Measurements from ENCODE around the gene DDX11. TPM values are rescaled to one million over a fixed set of nuclear protein-coding genes. Genes with fewer than 3 reads are reported as not detected.
"Not testable (repeated sequence)": the region's sequence is repeated elsewhere in the genome, so short reads cannot be mapped to it uniquely, and the experiment has no call there.

Gene DDX11
- total and polyA plus RNA-seq, 9 donors, result 4.2 to 41.4 (median 15.3) TPM

- DNase-seq; intact Hi-C loops (cut with DNase I); H3K27me3 ChIP-seq; H3K9me3 ChIP-seq; H3K36me3 ChIP-seq; H3K27ac ChIP-seq; H3K4me1 ChIP-seq (ENCODE audit: insufficient read depth); H3K4me3 ChIP-seq: not testable (repeated sequence)
- WGBS, 3 donors, result 86 to 91% (median 90%) methylated on average over 18 to 21 of the region's 21 CpGs
Measured at GRCh38 chr12:31095080-31095860, 21.6 kb downstream of the DDX11 start.

- H3K4me1 ChIP-seq (ENCODE audit: insufficient read depth); intact Hi-C loops (cut with DNase I); H3K36me3 ChIP-seq; H3K4me3 ChIP-seq; H3K27me3 ChIP-seq; H3K27ac ChIP-seq; DNase-seq; H3K9me3 ChIP-seq: not testable (repeated sequence)
- 92 to 96% (median 96%) methylated on average over 15 to 19 of the region's 19 CpGs for WGBS, 3 donors
Measured at GRCh38 chr12:31096251-31097065, 22.8 kb downstream of the DDX11 start.

GRCh38 chr12:31097819-31098218 lies 24.2 kb downstream of the DDX11 start:
- H3K9me3 ChIP-seq; H3K27me3 ChIP-seq; H3K4me1 ChIP-seq (ENCODE audit: insufficient read depth); H3K4me3 ChIP-seq; H3K36me3 ChIP-seq; intact Hi-C loops (cut with DNase I); DNase-seq; H3K27ac ChIP-seq: not testable (repeated sequence)
- WGBS, 3 donors, result 78 to 95% (median 89%) methylated on average over 4 to 8 of the region's 8 CpGs

- intact Hi-C loops (cut with DNase I); H3K36me3 ChIP-seq; H3K4me1 ChIP-seq (ENCODE audit: insufficient read depth); H3K9me3 ChIP-seq; H3K27me3 ChIP-seq; H3K4me3 ChIP-seq; DNase-seq; H3K27ac ChIP-seq: not testable (repeated sequence)
- WGBS, 3 donors, result 64 to 92% (median 85%) methylated on average over 5 of the region's 5 CpGs
Measured at GRCh38 chr12:31098363-31098762, 24.7 kb downstream of the DDX11 start.

- DNase-seq; H3K27ac ChIP-seq; H3K36me3 ChIP-seq; H3K4me3 ChIP-seq; intact Hi-C loops (cut with DNase I); H3K9me3 ChIP-seq; H3K4me1 ChIP-seq (ENCODE audit: insufficient read depth); H3K27me3 ChIP-seq: not testable (repeated sequence)
- WGBS, 3 donors, result 82 to 93% (median 83%) methylated on average over 6 to 9 of the region's 9 CpGs
Measured at GRCh38 chr12:31098771-31099170, 25.1 kb downstream of the DDX11 start.

- H3K27me3 ChIP-seq; H3K9me3 ChIP-seq; H3K4me3 ChIP-seq; DNase-seq; H3K4me1 ChIP-seq (ENCODE audit: insufficient read depth); H3K27ac ChIP-seq; intact Hi-C loops (cut with DNase I); H3K36me3 ChIP-seq: not testable (repeated sequence)
- 6 to 13% (median 12%) methylated on average over 2 of the region's 2 CpGs for WGBS, 3 donors
Measured at GRCh38 chr12:31099434-31099833, 25.8 kb downstream of the DDX11 start.

GRCh38 chr12:31100503-31101208 lies 27.0 kb downstream of the DDX11 start:
- intact Hi-C loops (cut with DNase I); H3K4me1 ChIP-seq (ENCODE audit: insufficient read depth); H3K36me3 ChIP-seq; DNase-seq; H3K27me3 ChIP-seq; H3K4me3 ChIP-seq; H3K9me3 ChIP-seq; H3K27ac ChIP-seq: not testable (repeated sequence)
- 84 to 91% (median 89%) methylated on average over 24 to 26 of the region's 26 CpGs for WGBS, 3 donors

- WGBS, 3 donors, result 64 to 83% (median 73%) methylated on average over 3 to 8 of the region's 8 CpGs
Measured at GRCh38 chr12:31102125-31102524, 28.5 kb downstream of the DDX11 start.

GRCh38 chr12:31102596-31102995 lies 28.9 kb downstream of the DDX11 start:
- intact Hi-C loops (cut with DNase I); H3K9me3 ChIP-seq; H3K36me3 ChIP-seq; H3K27ac ChIP-seq; H3K4me1 ChIP-seq (ENCODE audit: insufficient read depth); H3K4me3 ChIP-seq; DNase-seq; H3K27me3 ChIP-seq: not testable (repeated sequence)
- WGBS, 3 donors, result 92 to 96% (median 94%) methylated on average over 9 of the region's 9 CpGs

More at GRCh38 chr12:31102125-31102524, 28.5 kb downstream of the DDX11 start:
- H3K4me1 ChIP-seq (ENCODE audit: insufficient read depth); H3K4me3 ChIP-seq; H3K36me3 ChIP-seq; H3K27me3 ChIP-seq; intact Hi-C loops (cut with DNase I); H3K9me3 ChIP-seq; H3K27ac ChIP-seq; DNase-seq: not testable (repeated sequence)

GRCh38 chr12:31103561-31103975 lies 29.9 kb downstream of the DDX11 start:
- H3K4me3 ChIP-seq; H3K27me3 ChIP-seq; H3K4me1 ChIP-seq (ENCODE audit: insufficient read depth); H3K27ac ChIP-seq; DNase-seq; H3K9me3 ChIP-seq; intact Hi-C loops (cut with DNase I); H3K36me3 ChIP-seq: not testable (repeated sequence)
- WGBS, 3 donors, result 85 to 89% (median 87%) methylated on average over 16 of the region's 16 CpGs

GRCh38 chr12:31104220-31104619 lies 30.6 kb downstream of the DDX11 start:
- H3K4me3 ChIP-seq; H3K4me1 ChIP-seq (ENCODE audit: insufficient read depth); H3K36me3 ChIP-seq; intact Hi-C loops (cut with DNase I); H3K27me3 ChIP-seq; H3K27ac ChIP-seq; DNase-seq; H3K9me3 ChIP-seq: not testable (repeated sequence)
- 54 to 65% (median 60%) methylated on average over 4 of the region's 4 CpGs for WGBS, 3 donors

Measured in ovary (tissue), 9 donors.